ENCODE measurements around the gene FARS2. TPM values are rescaled to one million over a fixed set of nuclear protein-coding genes. Genes with fewer than 3 reads are reported as not detected.

The FARS2 gene
- total RNA-seq, 1 donor from 2014 or later, result 19.9 TPM

DNA sequence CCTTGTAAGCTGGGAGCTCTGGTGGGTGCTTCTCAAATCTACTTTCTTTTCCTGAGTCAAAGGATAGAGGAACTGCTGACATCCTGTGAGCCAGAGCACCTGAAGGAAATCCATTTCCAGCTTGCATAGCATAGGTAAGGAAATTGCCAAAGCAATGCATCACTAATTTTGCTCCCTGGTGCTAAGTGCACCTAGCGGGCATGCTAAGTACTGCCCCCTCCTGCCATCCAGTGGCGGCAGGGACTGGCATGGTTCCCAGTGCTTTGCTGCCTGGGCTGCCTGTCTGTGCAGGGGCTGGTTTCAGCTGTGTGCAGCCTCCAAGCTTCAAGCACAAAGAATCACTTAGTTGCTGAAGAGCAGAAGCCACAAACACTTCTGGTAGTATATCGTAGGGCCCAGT is 63.9 kb downstream of the FARS2 start:
- no peak for DNase-seq (ENCODE audit: low spot score in 2 of 2, unreplicated experiment in 2 of 2)

DNA sequence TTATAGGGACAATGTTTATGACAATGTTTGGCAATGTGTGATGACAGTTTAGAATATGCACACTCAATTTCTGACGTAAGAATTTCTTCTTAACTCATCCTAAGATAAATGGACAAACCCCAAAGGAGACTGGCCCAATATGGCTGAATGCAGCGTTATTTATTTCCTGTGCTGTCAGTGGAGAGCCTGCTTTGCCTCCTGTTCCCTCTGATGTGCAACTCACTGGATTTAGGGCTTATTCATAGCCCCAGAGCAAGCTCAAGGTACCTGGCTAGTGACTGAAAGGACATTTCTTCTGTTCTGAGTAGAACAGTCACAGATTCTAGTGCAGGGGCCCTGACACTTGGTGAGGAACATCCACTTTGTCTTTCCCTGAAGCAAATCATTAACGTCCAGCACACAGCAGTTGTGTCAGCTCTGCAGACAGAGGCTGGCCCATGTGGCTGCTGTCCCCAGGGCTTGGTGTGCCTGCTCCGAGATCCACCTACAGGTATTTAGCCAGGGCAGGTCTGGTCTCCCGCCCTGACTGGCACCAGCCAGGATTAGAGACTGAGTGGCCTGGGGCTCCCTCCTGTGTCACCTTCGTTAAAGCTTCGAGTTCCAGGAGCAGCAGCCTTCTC is 64.8 kb downstream of the FARS2 start:
- H3K36me3 Mint-ChIP-seq, result peaks cover 28% of the 10 kb centered on the region
- peaks cover 30% of the 10 kb centered on the region for H3K9me3 Mint-ChIP-seq
- no peak overlapping the region for H3K4me3 Mint-ChIP-seq
- peaks cover 4% of the 10 kb centered on the region for H3K4me1 Mint-ChIP-seq
- H3K27ac Mint-ChIP-seq, result no peak overlapping the region
- DNase-seq (ENCODE audit: low spot score in 2 of 2, unreplicated experiment in 2 of 2), result no peak
- H3K27me3 Mint-ChIP-seq (ENCODE audit: low read depth), result no peaks in the 10 kb centered on the region
- TF ChIP-seq, protein P1, sequence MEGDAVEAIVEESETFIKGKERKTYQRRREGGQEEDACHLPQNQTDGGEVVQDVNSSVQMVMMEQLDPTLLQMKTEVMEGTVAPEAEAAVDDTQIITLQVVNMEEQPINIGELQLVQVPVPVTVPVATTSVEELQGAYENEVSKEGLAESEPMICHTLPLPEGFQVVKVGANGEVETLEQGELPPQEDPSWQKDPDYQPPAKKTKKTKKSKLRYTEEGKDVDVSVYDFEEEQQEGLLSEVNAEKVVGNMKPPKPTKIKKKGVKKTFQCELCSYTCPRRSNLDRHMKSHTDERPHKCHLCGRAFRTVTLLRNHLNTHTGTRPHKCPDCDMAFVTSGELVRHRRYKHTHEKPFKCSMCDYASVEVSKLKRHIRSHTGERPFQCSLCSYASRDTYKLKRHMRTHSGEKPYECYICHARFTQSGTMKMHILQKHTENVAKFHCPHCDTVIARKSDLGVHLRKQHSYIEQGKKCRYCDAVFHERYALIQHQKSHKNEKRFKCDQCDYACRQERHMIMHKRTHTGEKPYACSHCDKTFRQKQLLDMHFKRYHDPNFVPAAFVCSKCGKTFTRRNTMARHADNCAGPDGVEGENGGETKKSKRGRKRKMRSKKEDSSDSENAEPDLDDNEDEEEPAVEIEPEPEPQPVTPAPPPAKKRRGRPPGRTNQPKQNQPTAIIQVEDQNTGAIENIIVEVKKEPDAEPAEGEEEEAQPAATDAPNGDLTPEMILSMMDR (IDR thresholded peaks at IDR 0.05; ENCODE audit: unreplicated experiment), result no peak

More for the DNA sequence above, 63.9 kb downstream of the FARS2 start:
- Mint-ChIP-seq H3K27ac (no peak overlapping the region), H3K27me3 (ENCODE audit: low read depth) (no peaks in the 10 kb centered on the region), H3K9me3 (peaks cover 30% of the 10 kb centered on the region), H3K4me3 (no peak overlapping the region), H3K36me3 (peaks cover 28% of the 10 kb centered on the region), H3K4me1 (peaks cover 4% of the 10 kb centered on the region)
- TF ChIP-seq, protein P1 (IDR thresholded peaks at IDR 0.05; ENCODE audit: unreplicated experiment), result no peak

DNA sequence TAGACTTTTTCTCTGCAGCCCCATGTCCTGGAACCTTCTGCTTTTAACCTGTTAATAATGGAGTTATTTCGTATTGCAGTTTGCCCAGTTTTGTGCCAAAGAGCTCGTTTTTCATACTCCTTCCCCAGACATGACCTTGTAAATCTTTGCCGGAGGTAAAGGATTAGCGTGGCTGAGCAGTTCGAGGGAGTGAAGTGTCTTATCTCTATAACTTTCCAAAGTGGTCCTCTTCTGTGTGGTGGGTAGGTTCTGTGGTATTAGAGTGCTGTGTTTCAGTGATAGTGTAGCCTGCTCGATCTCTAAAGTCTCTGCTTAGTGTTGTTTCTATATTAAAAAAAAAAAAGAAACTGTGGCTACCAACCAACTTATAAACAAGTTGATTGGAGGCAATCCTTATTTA is 67.5 kb downstream of the FARS2 start:
- H3K27me3 Mint-ChIP-seq (ENCODE audit: low read depth), result no peaks in the 10 kb centered on the region
- no peak overlapping the region for H3K27ac Mint-ChIP-seq
- H3K4me1 Mint-ChIP-seq, result peaks cover 4% of the 10 kb centered on the region
- TF ChIP-seq, protein P1 (IDR thresholded peaks at IDR 0.05; ENCODE audit: unreplicated experiment), result no peak
- DNase-seq (ENCODE audit: low spot score in 2 of 2, unreplicated experiment in 2 of 2), result no peak
- H3K36me3 Mint-ChIP-seq, result peaks cover 19% of the 10 kb centered on the region
- no peak overlapping the region for H3K4me3 Mint-ChIP-seq
- peaks cover 16% of the 10 kb centered on the region for H3K9me3 Mint-ChIP-seq

- Mint-ChIP-seq H3K36me3 (peaks cover 5% of the 10 kb centered on the region), H3K9me3 (peaks cover 4% of the 10 kb centered on the region), H3K27ac (no peak overlapping the region), H3K27me3 (ENCODE audit: low read depth) (no peaks in the 10 kb centered on the region), H3K4me1 (peaks cover 4% of the 10 kb centered on the region), H3K4me3 (no peak overlapping the region)
- no peak for DNase-seq (ENCODE audit: low spot score in 2 of 2, unreplicated experiment in 2 of 2)
- TF ChIP-seq, protein P1 (IDR thresholded peaks at IDR 0.05; ENCODE audit: unreplicated experiment), result no peak
Observed at GRCh38 chr6:5331845-5332442, 70.6 kb downstream of the FARS2 start.

- H3K27ac Mint-ChIP-seq, result no peak overlapping the region
Observed at GRCh38 chr6:5333658-5334057, 72.3 kb downstream of the FARS2 start.

More at GRCh38 chr6:5333658-5334057, 72.3 kb downstream of the FARS2 start:
- H3K36me3 Mint-ChIP-seq, result no peaks in the 10 kb centered on the region
- DNase-seq (ENCODE audit: low spot score in 2 of 2, unreplicated experiment in 2 of 2), result no peak
- H3K27me3 Mint-ChIP-seq (ENCODE audit: low read depth), result no peaks in the 10 kb centered on the region
- TF ChIP-seq, protein P1 (IDR thresholded peaks at IDR 0.05; ENCODE audit: unreplicated experiment), result no peak
- no peaks in the 10 kb centered on the region for H3K9me3 Mint-ChIP-seq
- peaks cover 3% of the 10 kb centered on the region for H3K4me1 Mint-ChIP-seq
- no peak overlapping the region for H3K4me3 Mint-ChIP-seq

Measured in mesothelial cell of epicardium (in vitro differentiated cells).